Keratinocyte (primary cell): ENCODE measurements around the gene HELQ. TPM values are rescaled to one million over a fixed set of nuclear protein-coding genes. Genes with fewer than 3 reads are reported as not detected.
"Not testable (repeated sequence)": the region's sequence is repeated elsewhere in the genome, so short reads cannot be mapped to it uniquely, and the experiment has no call there.

Source experiments
- DNase-seq: peaks from one replicate; pipeline ENCODE4 v3.0.0-alpha.2; 2011; ENCODE audit warnings: low read depth, missing footprints, low spot score
- FAIRE-seq: peaks from 2 replicates; lab custom pipeline; 2011; peaks lifted over from hg19 to GRCh38; lab: Jason Lieb, UNC
- H2AFZ ChIP-seq: 2 replicates; pipeline ENCODE4 v1.6.0; 2012; ENCODE audit warnings: low read length, control low read depth, inconsistent platforms; ENCODE audit not compliant: control insufficient read depth
- H3K27ac ChIP-seq: 2 replicates; pipeline ENCODE4 v1.5.1; 2011; ENCODE audit warnings: low read length; ENCODE audit not compliant: control insufficient read depth, insufficient read depth
- H3K27me3 ChIP-seq: 3 replicates; pipeline ENCODE4 v1.6.0; 2011; ENCODE audit warnings: low read length; ENCODE audit not compliant: control insufficient read depth, insufficient read depth; ENCODE audit errors: extremely low read depth
- H3K36me3 ChIP-seq, 2 experiments: 2 replicates in 1 of 2; 3 replicates in 1 of 2; pipeline ENCODE4 v1.5.1; 2011; ENCODE audit warnings: low read length in 2 of 2, mild to moderate bottlenecking in 1 of 2; ENCODE audit not compliant: control insufficient read depth in 2 of 2, insufficient read depth in 2 of 2; ENCODE audit errors: extremely low read depth in 1 of 2
- H3K4me1 ChIP-seq: 3 replicates; pipeline ENCODE4 v1.5.1; 2011; ENCODE audit warnings: low read length; ENCODE audit not compliant: control insufficient read depth, insufficient read depth; ENCODE audit errors: extremely low read depth
- H3K4me2 ChIP-seq: 3 replicates; pipeline ENCODE4 v1.6.0; 2011; ENCODE audit warnings: low read depth, low read length; ENCODE audit not compliant: control insufficient read depth, insufficient read depth; ENCODE audit errors: extremely low read depth
- H3K4me3 ChIP-seq, 3 experiments: fragments of 200-600 bp in 1 of 3; sonication (generic) in 1 of 3; 2 replicates in 2 of 3; 3 replicates in 1 of 3; pipeline ENCODE4 v1.5.1; 2011 to 2016; ENCODE audit warnings: low read length in 3 of 3, mild to moderate bottlenecking in 3 of 3, control low read depth in 2 of 3, inconsistent platforms in 1 of 3, low read depth in 1 of 3, mixed read lengths in 1 of 3, mixed run types in 1 of 3, moderate library complexity in 1 of 3; ENCODE audit not compliant: control insufficient read depth in 2 of 3, insufficient read depth in 2 of 3; ENCODE audit errors: extremely low read depth in 1 of 3
- H3K79me2 ChIP-seq: 2 replicates; pipeline ENCODE4 v1.6.0; 2012; ENCODE audit warnings: low read length; ENCODE audit not compliant: control insufficient read depth, insufficient read depth
- H3K9ac ChIP-seq: 3 replicates; pipeline ENCODE4 v1.6.0; 2011; ENCODE audit warnings: low read length; ENCODE audit not compliant: control insufficient read depth, insufficient read depth; ENCODE audit errors: extremely low read depth
- H3K9me1 ChIP-seq: 3 replicates; pipeline ENCODE4 v1.6.0; 2011; ENCODE audit warnings: low read length; ENCODE audit not compliant: control insufficient read depth, insufficient read depth; ENCODE audit errors: extremely low read depth
- H3K9me3 ChIP-seq: 2 replicates; pipeline ENCODE4 v1.5.1; 2012; ENCODE audit warnings: low read depth, low read length; ENCODE audit not compliant: control insufficient read depth
- H4K20me1 ChIP-seq: 3 replicates; pipeline ENCODE4 v1.6.0; 2011; ENCODE audit warnings: low read length; ENCODE audit not compliant: control insufficient read depth, insufficient read depth; ENCODE audit errors: extremely low read depth
- EZH2 ChIP-seq: IDR thresholded peaks from one replicate; pipeline ENCODE4 v1.6.1; 2012; ENCODE audit warnings: inconsistent platforms, mild to moderate bottlenecking, low read length, moderate library complexity
- dilution Hi-C: fragments of 300-500 bp; cut with MboI; formaldehyde crosslinking; loops from one replicate; pipeline ENCODE4 v1.7.0; 2020; ENCODE audit warnings: low sequenced_read_pairs; ENCODE audit not compliant: extremely low pct_ligation_motif_present
- polyA plus RNA-seq, 5 experiments: library from polyadenylated mRNA; depleted of rRNA in 3 of 5; stranded (reverse) in 3 of 5; stranded (forward) in 1 of 5; unstranded in 1 of 5; fragments of >200 nt; gene quantifications; 1 replicate in 1 of 5; 2 replicates in 3 of 5; 3 replicates in 1 of 5; pipeline versions ENCODE4 v1.2.1 to v1.2.3, GENCODE V29; 2011 to 2012; ENCODE audit warnings: missing spikeins in 2 of 5, low read depth in 1 of 5, low replicate concordance in 1 of 5
- TF ChIP-seq, protein P1 (sequence below), 3 experiments: IDR thresholded peaks in 1 of 3; conservative IDR thresholded peaks in 1 of 3; optimal IDR thresholded peaks in 1 of 3; 2 replicates in 2 of 3; 3 replicates in 1 of 3; pipeline versions ENCODE3 to v1.5.1; 2011; ENCODE audit warnings: low read length in 3 of 3, mild to moderate bottlenecking in 3 of 3, moderate library complexity in 2 of 3, control low read depth in 1 of 3, inconsistent platforms in 1 of 3; ENCODE audit not compliant: insufficient read depth in 2 of 3; ENCODE audit errors: extremely low read depth in 1 of 3

HELQ gene
- polyA plus RNA-seq, 1 donor (not counting 4 experiments of a cell fraction or from before 2014, with no cell fraction given) = 10.5 TPM

DNA sequence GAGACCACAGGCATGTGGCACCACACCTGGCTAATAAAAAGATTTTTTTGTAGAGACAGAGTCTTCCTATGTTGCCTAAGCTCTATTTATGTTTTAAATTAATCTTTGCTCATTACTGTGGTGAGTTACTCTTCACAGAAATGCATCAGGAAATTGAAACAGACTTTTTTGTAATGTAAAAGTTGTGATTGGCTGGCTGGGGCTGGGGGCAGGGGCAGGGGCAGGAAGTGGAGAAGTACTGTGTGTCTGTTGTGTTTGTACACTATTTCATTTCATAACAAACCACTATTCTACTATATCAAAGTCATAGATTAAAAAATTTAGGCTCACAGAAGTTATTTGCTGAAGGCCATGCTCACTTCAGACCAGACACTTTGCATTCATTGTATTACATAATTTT, 48.4 kb upstream of the HELQ start:
- FAIRE-seq = no peak
- Histone ChIP-seq H3K4me1 (no peaks in the 10 kb centered on the region), H3K36me3 (no peaks in the 10 kb centered on the region), H4K20me1 (no peaks in the 10 kb centered on the region), H3K9ac (no peak overlapping the region), H3K9me3 (no peaks in the 10 kb centered on the region), H3K27me3 (no peaks in the 10 kb centered on the region), H3K9me1 (no peaks in the 10 kb centered on the region), H3K4me2 (no peak overlapping the region), H3K4me3 (no peak overlapping the region), H3K27ac (no peak overlapping the region), H2AFZ (no peak overlapping the region), H3K79me2 (no peaks in the 10 kb centered on the region)
- TF ChIP-seq EZH2 = no peak
- TF ChIP-seq, protein P1, sequence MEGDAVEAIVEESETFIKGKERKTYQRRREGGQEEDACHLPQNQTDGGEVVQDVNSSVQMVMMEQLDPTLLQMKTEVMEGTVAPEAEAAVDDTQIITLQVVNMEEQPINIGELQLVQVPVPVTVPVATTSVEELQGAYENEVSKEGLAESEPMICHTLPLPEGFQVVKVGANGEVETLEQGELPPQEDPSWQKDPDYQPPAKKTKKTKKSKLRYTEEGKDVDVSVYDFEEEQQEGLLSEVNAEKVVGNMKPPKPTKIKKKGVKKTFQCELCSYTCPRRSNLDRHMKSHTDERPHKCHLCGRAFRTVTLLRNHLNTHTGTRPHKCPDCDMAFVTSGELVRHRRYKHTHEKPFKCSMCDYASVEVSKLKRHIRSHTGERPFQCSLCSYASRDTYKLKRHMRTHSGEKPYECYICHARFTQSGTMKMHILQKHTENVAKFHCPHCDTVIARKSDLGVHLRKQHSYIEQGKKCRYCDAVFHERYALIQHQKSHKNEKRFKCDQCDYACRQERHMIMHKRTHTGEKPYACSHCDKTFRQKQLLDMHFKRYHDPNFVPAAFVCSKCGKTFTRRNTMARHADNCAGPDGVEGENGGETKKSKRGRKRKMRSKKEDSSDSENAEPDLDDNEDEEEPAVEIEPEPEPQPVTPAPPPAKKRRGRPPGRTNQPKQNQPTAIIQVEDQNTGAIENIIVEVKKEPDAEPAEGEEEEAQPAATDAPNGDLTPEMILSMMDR (optimal IDR thresholded peaks at IDR 0.05 in 1 of 3, IDR thresholded peaks at IDR 0.05 in 1 of 3, conservative IDR thresholded peaks at IDR 0.05 in 1 of 3; ENCODE audit: extremely low read depth in 1 of 3, insufficient read depth in 2 of 3, low read length in 3 of 3) = no peak
- dilution Hi-C loops = loop anchor here (10.0 kb wide), 1 partner anchor 131 kb away; no protein-coding TSS in a partner anchor
- DNase-seq = no peak

DNA sequence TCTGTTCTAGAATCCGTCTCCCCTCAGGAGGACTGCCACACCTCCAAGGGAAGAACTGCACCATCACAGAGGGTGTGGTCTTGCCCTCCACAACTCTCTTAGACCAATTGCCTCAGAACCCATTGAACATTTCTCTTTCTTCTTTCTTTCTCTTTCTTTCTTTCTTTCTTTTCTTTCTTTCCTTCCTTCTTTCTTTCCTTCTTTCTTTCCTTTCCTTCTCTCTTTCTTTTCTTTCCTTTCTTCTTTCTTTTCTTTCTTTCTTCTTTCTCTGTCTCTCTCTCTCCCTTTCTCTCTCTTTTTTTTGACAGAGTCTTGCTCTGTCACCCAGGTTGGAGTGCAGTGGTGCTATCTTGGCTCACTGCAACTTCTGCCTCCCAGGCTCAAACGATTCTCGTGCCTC, 46.0 kb upstream of the HELQ start:
- H3K79me2 ChIP-seq, H4K20me1 ChIP-seq, DNase-seq, H3K27ac ChIP-seq, H3K36me3 ChIP-seq, H3K4me1 ChIP-seq, H3K9ac ChIP-seq, H2AFZ ChIP-seq, FAIRE-seq, H3K4me2 ChIP-seq, H3K9me1 ChIP-seq, H3K9me3 ChIP-seq, H3K27me3 ChIP-seq, H3K4me3 ChIP-seq: not testable (repeated sequence)
- dilution Hi-C loops = loop anchor here (10.0 kb wide), 1 partner anchor 133 kb away; no protein-coding TSS in a partner anchor

DNA sequence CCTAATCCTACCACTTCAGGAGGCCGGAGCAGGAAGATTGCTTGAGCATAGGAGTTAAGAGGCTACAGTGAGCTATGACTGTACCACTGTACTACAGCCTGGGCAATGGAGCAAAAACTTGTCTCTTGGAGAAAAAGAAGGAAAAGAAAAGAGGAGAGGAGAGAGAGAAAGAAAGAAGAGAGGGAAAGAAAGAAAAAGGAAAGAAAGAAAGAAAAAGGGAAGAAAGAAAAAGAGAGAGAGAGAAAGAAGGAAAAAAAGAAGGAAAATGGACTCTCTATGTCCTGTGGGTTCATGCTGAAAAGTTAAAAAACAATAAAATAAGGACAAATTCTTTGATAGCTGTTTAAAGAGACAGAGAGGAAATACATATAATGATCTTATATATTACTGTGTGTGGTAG, 42.6 kb upstream of the HELQ start:
- H3K79me2 ChIP-seq = no peaks in the 10 kb centered on the region
- H3K9me1 ChIP-seq = no peaks in the 10 kb centered on the region
- no peak overlapping the region for H3K27ac ChIP-seq
- DNase-seq (no peak), FAIRE-seq (no peak)
- dilution Hi-C loops = no loop called here
- H3K36me3 ChIP-seq = no peaks in the 10 kb centered on the region
- H3K27me3 ChIP-seq = no peaks in the 10 kb centered on the region
- no peaks in the 10 kb centered on the region for H3K9me3 ChIP-seq
- no peak for TF ChIP-seq EZH2
- TF ChIP-seq, protein P1 (optimal IDR thresholded peaks at IDR 0.05 in 1 of 3, IDR thresholded peaks at IDR 0.05 in 1 of 3, conservative IDR thresholded peaks at IDR 0.05 in 1 of 3; ENCODE audit: extremely low read depth in 1 of 3, insufficient read depth in 2 of 3, low read length in 3 of 3) = no peak
- no peak overlapping the region for H3K9ac ChIP-seq
- no peak overlapping the region for H2AFZ ChIP-seq
- H3K4me1 ChIP-seq = no peaks in the 10 kb centered on the region
- no peaks in the 10 kb centered on the region for H4K20me1 ChIP-seq
- H3K4me3 ChIP-seq = no peak overlapping the region
- H3K4me2 ChIP-seq = no peak overlapping the region

DNA sequence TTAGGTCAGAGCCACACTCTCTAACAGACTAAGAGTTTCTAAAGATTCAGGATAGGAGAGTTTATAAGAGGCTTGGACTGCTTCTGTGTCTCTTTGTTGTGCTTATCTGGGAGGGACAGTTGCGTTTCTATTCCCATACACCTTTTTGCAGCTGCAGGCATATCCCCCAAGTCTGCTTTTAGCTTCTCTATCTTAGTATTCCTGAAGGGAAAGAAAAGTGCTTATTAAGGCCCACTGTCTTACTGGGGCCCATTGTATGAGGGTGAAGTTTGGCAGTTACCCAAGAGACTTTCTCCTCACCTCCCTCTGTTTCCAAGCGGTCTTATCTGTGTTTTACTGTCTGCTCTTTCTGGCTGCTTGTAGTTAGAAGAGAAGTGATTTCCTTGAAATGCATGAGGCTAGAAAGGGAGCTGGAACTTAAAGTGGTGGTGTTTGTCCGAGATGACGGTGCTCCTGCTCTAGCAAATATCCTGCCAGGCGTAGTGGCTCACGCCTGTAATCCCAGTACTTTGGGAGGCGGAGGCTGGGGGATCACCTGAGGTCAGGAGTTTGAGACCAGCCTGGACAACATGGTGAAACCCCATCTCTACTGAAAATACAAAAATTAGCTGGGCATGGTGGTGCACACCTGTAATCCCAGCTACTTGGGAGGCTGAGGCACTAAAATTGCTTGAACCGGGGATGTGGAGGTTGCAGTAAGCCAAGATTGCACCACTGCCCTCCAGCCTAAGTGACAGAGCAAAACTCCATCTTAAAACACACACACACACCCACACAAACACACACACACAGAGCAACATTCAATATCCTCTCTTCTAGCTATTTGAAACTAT, 40.7 kb upstream of the HELQ start:
- H4K20me1 ChIP-seq, H3K9me1 ChIP-seq, H3K9ac ChIP-seq, dilution Hi-C loops, H3K27me3 ChIP-seq, H3K4me2 ChIP-seq, H3K36me3 ChIP-seq, DNase-seq, H3K9me3 ChIP-seq, H3K27ac ChIP-seq, H3K4me1 ChIP-seq, H3K79me2 ChIP-seq, FAIRE-seq, H3K4me3 ChIP-seq, H2AFZ ChIP-seq: not testable (repeated sequence)
